Prostate gland (tissue), 2 donors: ENCODE data around the gene KLK12.

Source experiments
- POLR2A ChIP-seq: fragments of 450-650 bp; IDR thresholded peaks from one replicate; pipeline ENCODE4 v1.6.1; 2016; ENCODE audit warnings: antibody characterized with exemption, mild to moderate bottlenecking
- POLR2AphosphoS5 ChIP-seq: sonication (generic); formaldehyde crosslinking; IDR thresholded peaks from one replicate; pipeline ENCODE4 v1.6.1; 2017; ENCODE audit warnings: antibody characterized with exemption
- TF ChIP-seq, protein P1 (sequence below), 4 experiments: fragments of 200-600 bp in 2 of 4; fragments of 450-650 bp in 2 of 4; sonication (generic) in 2 of 4; IDR thresholded peaks; 1 replicate in 3 of 4; 2 replicates in 1 of 4; pipeline ENCODE4 v1.5.1; 2016 to 2019; ENCODE audit warnings: antibody characterized with exemption in 4 of 4, mild to moderate bottlenecking in 2 of 4, moderate library complexity in 2 of 4

DNA sequence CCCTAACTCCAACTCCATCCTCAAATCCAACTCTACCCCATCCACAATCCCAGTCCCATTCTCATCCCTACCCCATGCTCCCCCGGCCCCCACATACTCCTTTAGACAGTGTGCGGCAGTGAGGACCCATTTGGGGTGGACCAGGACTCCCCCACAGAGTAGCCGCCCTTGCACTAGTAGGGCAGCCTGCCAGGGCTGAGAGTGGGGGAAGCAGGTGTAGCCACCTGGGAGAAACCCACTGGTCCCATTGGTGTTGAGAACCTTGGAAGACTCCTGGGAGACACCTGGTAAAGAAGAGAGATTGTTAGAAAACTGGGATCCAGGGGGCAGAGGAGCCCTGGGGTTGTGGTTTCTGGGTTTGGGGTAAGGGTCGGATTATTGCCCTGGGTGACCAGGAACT lies 25.5 kb upstream of the KLK12 start:
- TF ChIP-seq, protein P1, sequence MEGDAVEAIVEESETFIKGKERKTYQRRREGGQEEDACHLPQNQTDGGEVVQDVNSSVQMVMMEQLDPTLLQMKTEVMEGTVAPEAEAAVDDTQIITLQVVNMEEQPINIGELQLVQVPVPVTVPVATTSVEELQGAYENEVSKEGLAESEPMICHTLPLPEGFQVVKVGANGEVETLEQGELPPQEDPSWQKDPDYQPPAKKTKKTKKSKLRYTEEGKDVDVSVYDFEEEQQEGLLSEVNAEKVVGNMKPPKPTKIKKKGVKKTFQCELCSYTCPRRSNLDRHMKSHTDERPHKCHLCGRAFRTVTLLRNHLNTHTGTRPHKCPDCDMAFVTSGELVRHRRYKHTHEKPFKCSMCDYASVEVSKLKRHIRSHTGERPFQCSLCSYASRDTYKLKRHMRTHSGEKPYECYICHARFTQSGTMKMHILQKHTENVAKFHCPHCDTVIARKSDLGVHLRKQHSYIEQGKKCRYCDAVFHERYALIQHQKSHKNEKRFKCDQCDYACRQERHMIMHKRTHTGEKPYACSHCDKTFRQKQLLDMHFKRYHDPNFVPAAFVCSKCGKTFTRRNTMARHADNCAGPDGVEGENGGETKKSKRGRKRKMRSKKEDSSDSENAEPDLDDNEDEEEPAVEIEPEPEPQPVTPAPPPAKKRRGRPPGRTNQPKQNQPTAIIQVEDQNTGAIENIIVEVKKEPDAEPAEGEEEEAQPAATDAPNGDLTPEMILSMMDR (IDR thresholded peaks at IDR 0.05) = no peak
- TF ChIP-seq POLR2A (no peak), POLR2AphosphoS5 (no peak)
